ENCODE data around the gene FBXL3.

DNA sequence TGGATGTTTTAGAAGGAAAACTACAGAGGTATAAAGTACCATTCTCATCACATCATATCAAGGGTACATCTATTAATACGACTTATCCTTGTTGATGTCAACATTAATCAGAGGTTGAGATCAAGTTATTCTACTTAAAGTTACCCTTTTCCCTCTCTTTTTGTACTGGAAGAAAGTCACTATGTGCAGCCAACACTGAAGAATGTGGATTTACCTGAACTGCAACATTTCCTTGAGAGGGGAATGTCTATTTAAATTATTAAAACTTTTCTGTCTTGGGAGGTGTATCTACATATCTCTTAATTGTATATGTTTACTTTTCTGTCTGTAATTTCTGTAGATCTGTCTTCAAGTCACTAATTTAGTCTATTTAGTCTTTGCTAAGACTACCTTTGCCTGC, 2.5 kb upstream of the FBXL3 start:
- no peak for TF ChIP-seq CTCF (IDR thresholded peaks at IDR 0.05; ENCODE audit: insufficient read depth, low read length)
- no peak for TF ChIP-seq POLR2AphosphoS5 (IDR thresholded peaks at IDR 0.05; ENCODE audit: low read depth)
- TF ChIP-seq GABPA (IDR thresholded peaks at IDR 0.05; ENCODE audit: low read depth) = no peak
- no peak for TF ChIP-seq REST (IDR thresholded peaks at IDR 0.05; ENCODE audit: insufficient replicate concordance, low read depth)
- TF ChIP-seq SPI1 (IDR thresholded peaks at IDR 0.05; ENCODE audit: borderline replicate concordance, low read depth) = no peak
